Upper lobe of left lung (tissue), 6 donors: Measurements from ENCODE around the gene DNA2. TPM values are rescaled to one million over a fixed set of nuclear protein-coding genes. Genes with fewer than 3 reads are reported as not detected.
"Not testable (repeated sequence)": the region's sequence is repeated elsewhere in the genome, so short reads cannot be mapped to it uniquely, and the experiment has no call there.

Source experiments
- ATAC-seq, 2 donors: fragments of 200-7000 bp; cut with Tn5 transposase; one replicate each; pipeline ENCODE4 v1.9.1; 2022; ENCODE audit warnings: mild to moderate bottlenecking in 2 of 2, moderate library complexity in 2 of 2; ENCODE audit not compliant: low FRiP score in 2 of 2
- DNase-seq, 2 donors: peaks; one replicate each; pipeline ENCODE4 v3.0.0-alpha.2; 2019 to 2020
- H3K27ac ChIP-seq, 4 donors: fragments of 200-600 bp; sonication (generic); one replicate each; pipeline ENCODE4 v1.5.1; 2016 to 2019
- H3K27me3 ChIP-seq, 4 donors: fragments of 200-600 bp; sonication (generic); one replicate each; pipeline ENCODE4 v1.5.1; 2017 to 2019
- H3K36me3 ChIP-seq, 4 donors: fragments of 200-600 bp; sonication (generic); one replicate each; pipeline ENCODE4 v1.5.1; 2016 to 2019
- H3K4me1 ChIP-seq, 4 donors: fragments of 200-600 bp; sonication (generic); one replicate each; pipeline ENCODE4 v1.5.1; 2018 to 2019
- H3K4me3 ChIP-seq, 4 donors: fragments of 200-600 bp; sonication (generic); one replicate each; pipeline ENCODE4 v1.5.1; 2017 to 2019; ENCODE audit warnings: mild to moderate bottlenecking in 2 of 4, moderate library complexity in 1 of 4
- H3K9me3 ChIP-seq, 4 donors: fragments of 200-600 bp; sonication (generic); one replicate each; pipeline ENCODE4 v1.5.1; 2018 to 2019
- CTCF ChIP-seq, 6 experiments: fragments of 450-650 bp in 4 of 6; fragments of 200-600 bp in 2 of 6; sonication (generic) in 2 of 6; IDR thresholded peaks; one replicate each; pipeline ENCODE4 v1.5.1; 2016 to 2019; ENCODE audit warnings: antibody characterized with exemption in 6 of 6
- EP300 ChIP-seq, 4 donors: sonication (generic); formaldehyde crosslinking; IDR thresholded peaks; one replicate each; pipeline ENCODE4 v1.5.1; 2017; ENCODE audit warnings: antibody characterized with exemption in 4 of 4, control low read depth in 2 of 4
- POLR2A ChIP-seq, 4 donors: fragments of 450-650 bp; IDR thresholded peaks; one replicate each; pipeline ENCODE4 v1.5.1; 2016 to 2017; ENCODE audit warnings: antibody characterized with exemption in 4 of 4, mild to moderate bottlenecking in 2 of 4
- POLR2AphosphoS5 ChIP-seq, 2 donors: sonication (generic); formaldehyde crosslinking; IDR thresholded peaks; one replicate each; pipeline ENCODE4 v1.5.1; 2017; ENCODE audit warnings: antibody characterized with exemption in 2 of 2
- WGBS, 2 donors: methylation state at CpG; one replicate each; pipeline ENCODE4 v1.1.5; 2017 to 2018; 5-methylcytosine and 5-hydroxymethylcytosine counted together
- total RNA-seq, 6 donors: library from RNA; depleted of rRNA in 4 of 6; stranded (reverse); fragments of >200 nt in 4 of 6; gene quantifications; one replicate each; pipeline versions ENCODE4 v1.1.0 to v1.2.1, GENCODE V29; 2016 to 2021
- donor health status: DM: no; HTN: no; CAD: no; lungs with moderate emphysema.
- donor health status: DM: no; HTN: yes; CAD: no; lungs with severe emphysema.

Gene DNA2
- total RNA-seq, 6 donors from 2014 or later: 1.4 to 19.9 (median 3.5) TPM

GRCh38 chr10:68469838-68470237 lies 1.9 kb downstream of the DNA2 start:
- Histone ChIP-seq H3K27me3 (no peaks in the 10 kb centered on the region), H3K36me3 (peaks cover 0 to 3% (median 0%) of the 10 kb centered on the region in 4 donors), H3K4me1 (peaks cover 8 to 18% (median 11%) of the 10 kb centered on the region in 4 donors), H3K9me3 (no peaks in the 10 kb centered on the region), H3K27ac (no peak overlapping the region), H3K4me3 (no peak overlapping the region)
- TF ChIP-seq CTCF (IDR thresholded peaks at IDR 0.05) (no peak), POLR2AphosphoS5 (IDR thresholded peaks at IDR 0.05) (no peak), EP300 (IDR thresholded peaks at IDR 0.05) (no peak), POLR2A (IDR thresholded peaks at IDR 0.05) (no peak)
- DNase-seq (no peak), ATAC-seq (no peak)
- WGBS, 2 donors: 90% methylated on average over 4 of the region's 4 CpGs

- not testable (repeated sequence) for DNase-seq, H3K4me1 ChIP-seq, H3K27ac ChIP-seq, ATAC-seq, H3K36me3 ChIP-seq, H3K4me3 ChIP-seq, H3K9me3 ChIP-seq, H3K27me3 ChIP-seq
- WGBS, 2 donors: 83 to 92% methylated on average over 4 of the region's 4 CpGs
Measured at GRCh38 chr10:68464729-68465128, 7.0 kb downstream of the DNA2 start.

- Histone ChIP-seq H3K27me3 (no peaks in the 10 kb centered on the region), H3K4me1 (no peaks in the 10 kb centered on the region), H3K27ac (no peak overlapping the region), H3K36me3 (peaks cover 0 to 3% (median 0%) of the 10 kb centered on the region in 4 donors), H3K9me3 (no peaks in the 10 kb centered on the region), H3K4me3 (no peak overlapping the region)
- no peak for ATAC-seq
- TF ChIP-seq POLR2A (IDR thresholded peaks at IDR 0.05) (no peak), CTCF (IDR thresholded peaks at IDR 0.05) (no peak), POLR2AphosphoS5 (IDR thresholded peaks at IDR 0.05) (no peak), EP300 (IDR thresholded peaks at IDR 0.05) (no peak)
- DNase-seq: no peak
- 91 to 97% methylated on average over 7 of the region's 7 CpGs for WGBS, 2 donors
Measured at GRCh38 chr10:68463365-68464093, 8.2 kb downstream of the DNA2 start.

- no peak for ATAC-seq
- DNase-seq: no peak
- Histone ChIP-seq H3K4me3 (no peak overlapping the region), H3K27me3 (no peaks in the 10 kb centered on the region), H3K36me3 (peaks cover 0 to 8% (median 0%) of the 10 kb centered on the region in 4 donors), H3K4me1 (no peaks in the 10 kb centered on the region), H3K9me3 (no peaks in the 10 kb centered on the region), H3K27ac (no peak overlapping the region)
- WGBS, 2 donors: 94 to 96% methylated on average over 2 of the region's 2 CpGs
- no peak for TF ChIP-seq POLR2AphosphoS5 (IDR thresholded peaks at IDR 0.05)
- no peak for TF ChIP-seq POLR2A (IDR thresholded peaks at IDR 0.05)
- no peak for TF ChIP-seq EP300 (IDR thresholded peaks at IDR 0.05)
- TF ChIP-seq CTCF (IDR thresholded peaks at IDR 0.05): no peak
Measured at GRCh38 chr10:68462536-68462935, 9.2 kb downstream of the DNA2 start.

- H3K9me3 ChIP-seq: no peaks in the 10 kb centered on the region
- no peaks in the 10 kb centered on the region for H3K4me1 ChIP-seq
- WGBS, 2 donors: 96 to 98% methylated on average over 3 of the region's 3 CpGs
- DNase-seq (no peak), ATAC-seq (no peak)
- no peaks in the 10 kb centered on the region for H3K27me3 ChIP-seq
- no peak overlapping the region for H3K27ac ChIP-seq
- H3K36me3 ChIP-seq: peaks cover 0 to 10% (median 0%) of the 10 kb centered on the region in 4 donors
- TF ChIP-seq CTCF (IDR thresholded peaks at IDR 0.05) (no peak), POLR2AphosphoS5 (IDR thresholded peaks at IDR 0.05) (no peak), EP300 (IDR thresholded peaks at IDR 0.05) (no peak), POLR2A (IDR thresholded peaks at IDR 0.05) (no peak)
- no peak overlapping the region for H3K4me3 ChIP-seq
Measured at GRCh38 chr10:68461032-68461431, 10.7 kb downstream of the DNA2 start.

- ATAC-seq, H3K4me3 ChIP-seq, H3K27me3 ChIP-seq, H3K4me1 ChIP-seq, H3K9me3 ChIP-seq, H3K27ac ChIP-seq, DNase-seq, H3K36me3 ChIP-seq: not testable (repeated sequence)
- WGBS, 2 donors: 69 to 78% methylated on average over 7 of the region's 7 CpGs
Measured at GRCh38 chr10:68449698-68450097, 22.1 kb downstream of the DNA2 start.
